HepG2 (cell line): ENCODE results near the gene NDUFB4. TPM values are rescaled to one million over a fixed set of nuclear protein-coding genes. Genes with fewer than 3 reads are reported as not detected.

ENCODE experiments used
- AGO1 ChIP-seq: fragments of 200-400 bp; formaldehyde crosslinking; IDR thresholded peaks from 2 replicates; pipeline ENCODE4 v1.6.1; 2017; ENCODE audit warnings: mild to moderate bottlenecking, low read depth, low read length, moderate library complexity; ENCODE audit not compliant: poor library complexity, severe bottlenecking
- DDIT3 ChIP-seq: sonication (generic); formaldehyde crosslinking; IDR thresholded peaks from 2 replicates; pipeline ENCODE4 v1.4.0; 2020; ENCODE audit warnings: mild to moderate bottlenecking, missing genetic modification reagents
- PAX8 ChIP-seq: sonication (generic); formaldehyde crosslinking; IDR thresholded peaks from 2 replicates; pipeline ENCODE4 v1.8.0; 2022; ENCODE audit warnings: mild to moderate bottlenecking, missing genetic modification reagents, borderline replicate concordance
- TCF7L2 ChIP-seq: IDR thresholded peaks from 2 replicates; pipeline ENCODE4 v1.6.1; 2011; ENCODE audit warnings: mild to moderate bottlenecking, low read depth, low read length, moderate library complexity
- ZNF510 ChIP-seq: sonication (generic); formaldehyde crosslinking; IDR thresholded peaks from 2 replicates; pipeline ENCODE4 v1.4.0; 2020; ENCODE audit warnings: low read depth, mild to moderate bottlenecking, missing genetic modification reagents
- polyA plus RNA-seq, 8 experiments: library from polyadenylated mRNA; depleted of rRNA in 3 of 8; stranded (reverse) in 7 of 8; unstranded in 1 of 8; fragments of >200 nt; fragmentation: Illumina TruSeq in 4 of 8; extraction: Trizol in 4 of 8; gene quantifications; 2 replicates each; pipeline versions ENCODE4 v1.2.1 to v1.2.3, GENCODE V29; 2011 to 2016; ENCODE audit warnings: low read depth in 4 of 8, missing spikeins in 1 of 8, mixed read lengths in 1 of 8; ENCODE audit not compliant: insufficient read depth in 1 of 8
- total RNA-seq, 5 experiments: library from RNA; depleted of rRNA; stranded (reverse); fragments of >200 nt; fragmentation: Illumina TruSeq; extraction: Trizol; gene quantifications; 2 replicates each; pipeline ENCODE4 v1.2.3, GENCODE V29; 2016; ENCODE audit warnings: low read depth in 1 of 5
- TF ChIP-seq, protein P1 (sequence below), 2 experiments: fragments of 450-650 bp in 1 of 2; sonication (generic) in 1 of 2; formaldehyde crosslinking in 1 of 2; IDR thresholded peaks; 2 replicates each; pipeline versions ENCODE4 v1.6.1 to v1.8.0; 2016 to 2022; ENCODE audit warnings: antibody characterized with exemption in 1 of 2, mild to moderate bottlenecking in 1 of 2, missing genetic modification reagents in 1 of 2
- TF ChIP-seq, protein P2 (sequence below), 2 experiments: sonication (generic) in 1 of 2; formaldehyde crosslinking in 1 of 2; IDR thresholded peaks; 2 replicates each; pipeline versions ENCODE4 v1.4.0 to v1.6.1; 2016 to 2020; ENCODE audit warnings: borderline replicate concordance in 1 of 2, low read depth in 1 of 2, mild to moderate bottlenecking in 1 of 2, missing genetic modification reagents in 1 of 2
- TF ChIP-seq, protein P3 (sequence below): IDR thresholded peaks from 2 replicates; pipeline ENCODE4 v1.6.1; 2016; ENCODE audit warnings: missing compliant biosample characterization, missing genetic modification reagents, borderline replicate concordance
- TF ChIP-seq, protein P4 (sequence below): sonication (generic); formaldehyde crosslinking; IDR thresholded peaks from 2 replicates; pipeline ENCODE4 v1.8.1; 2023; ENCODE audit warnings: mild to moderate bottlenecking, moderate library complexity, missing genetic modification reagents

The NDUFB4 gene
- total and polyA plus RNA-seq, 2 of the 13 experiments (the other 11 are each of a cell fraction or from before 2014, with no cell fraction given): 115 to 116 TPM

DNA sequence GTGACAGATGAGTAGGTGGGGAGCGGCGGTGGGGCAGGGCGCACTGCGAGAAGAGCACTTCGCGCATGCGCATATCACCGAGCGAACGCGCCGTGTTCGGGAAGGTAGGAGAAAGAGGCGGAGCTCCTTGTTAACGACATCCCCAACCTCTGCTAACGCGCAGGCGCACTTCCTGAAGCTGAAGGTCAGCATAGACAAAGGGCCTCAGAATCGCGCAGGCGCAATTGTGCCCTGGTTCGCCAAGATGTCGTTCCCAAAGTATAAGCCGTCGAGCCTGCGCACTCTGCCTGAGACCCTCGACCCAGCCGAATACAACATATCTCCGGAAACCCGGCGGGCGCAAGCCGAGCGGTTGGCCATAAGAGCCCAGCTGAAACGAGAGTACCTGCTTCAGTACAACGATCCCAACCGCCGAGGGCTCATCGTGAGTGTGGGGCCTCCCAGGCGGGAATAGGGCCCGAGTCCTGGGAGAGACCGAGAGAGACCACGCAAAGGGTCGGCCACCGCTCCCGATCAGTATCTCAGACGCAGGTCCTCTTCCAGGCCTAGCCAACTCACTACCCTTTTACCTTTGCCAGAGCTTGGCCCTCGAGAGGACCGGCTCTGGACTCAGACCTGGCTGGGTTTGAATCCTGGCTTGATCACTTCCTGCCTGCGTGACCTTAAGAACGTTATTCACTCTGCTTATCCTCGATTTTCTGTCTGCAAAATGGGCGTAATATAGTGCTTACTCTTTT, at the start of gene NDUFB4 (continued):
- TF ChIP-seq, protein P1, sequence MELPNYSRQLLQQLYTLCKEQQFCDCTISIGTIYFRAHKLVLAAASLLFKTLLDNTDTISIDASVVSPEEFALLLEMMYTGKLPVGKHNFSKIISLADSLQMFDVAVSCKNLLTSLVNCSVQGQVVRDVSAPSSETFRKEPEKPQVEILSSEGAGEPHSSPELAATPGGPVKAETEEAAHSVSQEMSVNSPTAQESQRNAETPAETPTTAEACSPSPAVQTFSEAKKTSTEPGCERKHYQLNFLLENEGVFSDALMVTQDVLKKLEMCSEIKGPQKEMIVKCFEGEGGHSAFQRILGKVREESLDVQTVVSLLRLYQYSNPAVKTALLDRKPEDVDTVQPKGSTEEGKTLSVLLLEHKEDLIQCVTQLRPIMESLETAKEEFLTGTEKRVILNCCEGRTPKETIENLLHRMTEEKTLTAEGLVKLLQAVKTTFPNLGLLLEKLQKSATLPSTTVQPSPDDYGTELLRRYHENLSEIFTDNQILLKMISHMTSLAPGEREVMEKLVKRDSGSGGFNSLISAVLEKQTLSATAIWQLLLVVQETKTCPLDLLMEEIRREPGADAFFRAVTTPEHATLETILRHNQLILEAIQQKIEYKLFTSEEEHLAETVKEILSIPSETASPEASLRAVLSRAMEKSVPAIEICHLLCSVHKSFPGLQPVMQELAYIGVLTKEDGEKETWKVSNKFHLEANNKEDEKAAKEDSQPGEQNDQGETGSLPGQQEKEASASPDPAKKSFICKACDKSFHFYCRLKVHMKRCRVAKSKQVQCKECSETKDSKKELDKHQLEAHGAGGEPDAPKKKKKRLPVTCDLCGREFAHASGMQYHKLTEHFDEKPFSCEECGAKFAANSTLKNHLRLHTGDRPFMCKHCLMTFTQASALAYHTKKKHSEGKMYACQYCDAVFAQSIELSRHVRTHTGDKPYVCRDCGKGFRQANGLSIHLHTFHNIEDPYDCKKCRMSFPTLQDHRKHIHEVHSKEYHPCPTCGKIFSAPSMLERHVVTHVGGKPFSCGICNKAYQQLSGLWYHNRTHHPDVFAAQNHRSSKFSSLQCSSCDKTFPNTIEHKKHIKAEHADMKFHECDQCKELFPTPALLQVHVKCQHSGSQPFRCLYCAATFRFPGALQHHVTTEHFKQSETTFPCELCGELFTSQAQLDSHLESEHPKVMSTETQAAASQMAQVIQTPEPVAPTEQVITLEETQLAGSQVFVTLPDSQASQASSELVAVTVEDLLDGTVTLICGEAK (IDR thresholded peaks at IDR 0.05): no peak
- TF ChIP-seq, protein P1 (CRISPR knock-in tag; IDR thresholded peaks at IDR 0.05): 0 out of 2 replicates have a peak, but pooled peaks have one; percentile 66
- TF ChIP-seq AGO1: no peak
- TF ChIP-seq TCF7L2: no peak
- 0 out of 2 replicates have a peak, but pooled peaks have one; percentile 66 for TF ChIP-seq ZNF510 (CRISPR knock-in tag)
- 0 out of 2 replicates have a peak, but pooled peaks have one; percentile 78 for TF ChIP-seq PAX8 (CRISPR knock-in tag)
- TF ChIP-seq, protein P2, sequence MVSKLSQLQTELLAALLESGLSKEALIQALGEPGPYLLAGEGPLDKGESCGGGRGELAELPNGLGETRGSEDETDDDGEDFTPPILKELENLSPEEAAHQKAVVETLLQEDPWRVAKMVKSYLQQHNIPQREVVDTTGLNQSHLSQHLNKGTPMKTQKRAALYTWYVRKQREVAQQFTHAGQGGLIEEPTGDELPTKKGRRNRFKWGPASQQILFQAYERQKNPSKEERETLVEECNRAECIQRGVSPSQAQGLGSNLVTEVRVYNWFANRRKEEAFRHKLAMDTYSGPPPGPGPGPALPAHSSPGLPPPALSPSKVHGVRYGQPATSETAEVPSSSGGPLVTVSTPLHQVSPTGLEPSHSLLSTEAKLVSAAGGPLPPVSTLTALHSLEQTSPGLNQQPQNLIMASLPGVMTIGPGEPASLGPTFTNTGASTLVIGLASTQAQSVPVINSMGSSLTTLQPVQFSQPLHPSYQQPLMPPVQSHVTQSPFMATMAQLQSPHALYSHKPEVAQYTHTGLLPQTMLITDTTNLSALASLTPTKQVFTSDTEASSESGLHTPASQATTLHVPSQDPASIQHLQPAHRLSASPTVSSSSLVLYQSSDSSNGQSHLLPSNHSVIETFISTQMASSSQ (IDR thresholded peaks at IDR 0.05; ENCODE audit: low read depth): no peak
- TF ChIP-seq, protein P2 (CRISPR knock-in tag; IDR thresholded peaks at IDR 0.05; ENCODE audit: borderline replicate concordance): 0 out of 2 replicates have a peak, but pooled peaks have one; percentile 19
- no peak for TF ChIP-seq DDIT3 (CRISPR knock-in tag)
- TF ChIP-seq, protein P3, sequence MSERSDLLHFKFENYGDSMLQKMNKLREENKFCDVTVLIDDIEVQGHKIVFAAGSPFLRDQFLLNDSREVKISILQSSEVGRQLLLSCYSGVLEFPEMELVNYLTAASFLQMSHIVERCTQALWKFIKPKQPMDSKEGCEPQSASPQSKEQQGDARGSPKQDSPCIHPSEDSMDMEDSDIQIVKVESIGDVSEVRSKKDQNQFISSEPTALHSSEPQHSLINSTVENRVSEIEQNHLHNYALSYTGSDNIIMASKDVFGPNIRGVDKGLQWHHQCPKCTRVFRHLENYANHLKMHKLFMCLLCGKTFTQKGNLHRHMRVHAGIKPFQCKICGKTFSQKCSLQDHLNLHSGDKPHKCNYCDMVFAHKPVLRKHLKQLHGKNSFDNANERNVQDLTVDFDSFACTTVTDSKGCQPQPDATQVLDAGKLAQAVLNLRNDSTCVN (CRISPR knock-in tag): peak; percentile 45; the same call in 1 of the 2 replicates
- TF ChIP-seq, protein P4, sequence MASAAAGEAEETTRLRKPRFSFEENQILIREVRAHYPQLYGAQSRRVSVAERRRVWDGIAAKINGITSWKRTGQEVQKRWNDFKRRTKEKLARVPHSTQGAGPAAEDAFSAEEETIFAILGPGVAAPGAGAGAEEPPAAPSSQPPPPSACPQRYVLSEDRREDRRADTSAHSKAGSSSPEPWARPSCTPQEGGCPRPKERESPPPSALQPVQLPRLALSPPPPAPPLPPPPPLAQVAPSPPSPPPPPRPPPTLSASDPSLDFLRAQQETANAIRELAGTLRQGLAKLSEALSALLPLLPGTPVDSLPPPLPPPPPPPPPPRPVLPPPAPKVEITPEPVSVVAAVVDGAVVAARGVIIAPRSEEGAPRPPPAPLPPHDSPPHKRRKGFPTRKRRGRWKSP (CRISPR knock-in tag): peak; percentile 78
